ENCODE data around the gene ENTPD1.
"Not testable (repeated sequence)": the region's sequence is repeated elsewhere in the genome, so short reads cannot be mapped to it uniquely, and the experiment has no call there.

The ENTPD1 gene, protein sequence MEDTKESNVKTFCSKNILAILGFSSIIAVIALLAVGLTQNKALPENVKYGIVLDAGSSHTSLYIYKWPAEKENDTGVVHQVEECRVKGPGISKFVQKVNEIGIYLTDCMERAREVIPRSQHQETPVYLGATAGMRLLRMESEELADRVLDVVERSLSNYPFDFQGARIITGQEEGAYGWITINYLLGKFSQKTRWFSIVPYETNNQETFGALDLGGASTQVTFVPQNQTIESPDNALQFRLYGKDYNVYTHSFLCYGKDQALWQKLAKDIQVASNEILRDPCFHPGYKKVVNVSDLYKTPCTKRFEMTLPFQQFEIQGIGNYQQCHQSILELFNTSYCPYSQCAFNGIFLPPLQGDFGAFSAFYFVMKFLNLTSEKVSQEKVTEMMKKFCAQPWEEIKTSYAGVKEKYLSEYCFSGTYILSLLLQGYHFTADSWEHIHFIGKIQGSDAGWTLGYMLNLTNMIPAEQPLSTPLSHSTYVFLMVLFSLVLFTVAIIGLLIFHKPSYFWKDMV

GRCh38 chr10:95756041-95756761, at the start of gene ENTPD1:
TSS of gene ENTPD1 (plus strand) at chr10:95756163. CDS start at chr10:95756240, 77 bp downstream.
- no peak for DNase-seq (ENCODE audit: low read depth in 2 of 2)

- DNase-seq (ENCODE audit: low read depth in 2 of 2): no peak
Measured at GRCh38 chr10:95706573-95706972, 49.4 kb upstream of the ENTPD1 start.

- no peak for DNase-seq (ENCODE audit: low read depth in 2 of 2)
Measured at GRCh38 chr10:95706990-95707389, 49.0 kb upstream of the ENTPD1 start.

DNA sequence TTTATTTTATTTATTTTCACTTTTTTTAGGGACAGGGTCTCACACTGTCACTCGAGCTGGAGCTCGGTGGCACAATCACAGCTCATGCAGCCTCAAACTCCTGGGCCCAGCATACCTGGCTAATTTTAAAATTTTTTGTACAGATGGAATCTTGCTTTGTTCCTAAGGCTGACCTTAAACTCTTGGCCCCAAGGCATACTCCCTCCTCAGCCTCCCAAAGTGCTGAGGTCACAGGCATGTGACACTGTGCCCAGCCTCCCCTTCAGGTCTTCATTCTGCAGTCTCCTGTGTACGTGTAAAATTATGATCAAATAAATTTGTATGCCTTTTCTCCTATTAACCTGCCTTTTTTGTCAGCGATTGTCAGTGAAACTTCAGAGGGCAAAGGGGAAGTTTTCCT, 44.5 kb upstream of the ENTPD1 start:
- DNase-seq (ENCODE audit: low read depth in 2 of 2): no peak

- DNase-seq (ENCODE audit: low read depth in 2 of 2): no peak
Measured at GRCh38 chr10:95716466-95716865, 39.5 kb upstream of the ENTPD1 start.

DNA sequence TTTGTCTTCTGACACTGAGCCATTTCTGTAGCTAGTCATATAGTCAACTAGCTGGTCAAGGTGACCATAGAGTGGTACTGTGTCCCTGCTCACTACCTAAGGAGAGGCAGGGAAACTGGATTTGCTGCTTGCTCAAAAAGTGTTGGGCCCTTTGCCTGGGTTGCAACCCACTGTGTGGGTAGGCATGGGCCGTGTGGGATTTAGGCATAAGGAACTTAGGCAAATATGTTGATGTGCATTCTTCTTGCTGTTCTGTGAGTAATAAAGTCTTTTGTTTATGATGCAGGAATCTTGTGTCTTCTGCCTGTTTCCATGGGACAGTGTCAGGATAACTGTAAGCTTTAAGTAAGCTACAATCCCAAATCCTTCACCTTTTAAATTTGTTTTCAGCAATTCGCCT, 39.1 kb upstream of the ENTPD1 start:
- no peak for DNase-seq (ENCODE audit: low read depth in 2 of 2)

- not testable (repeated sequence) for DNase-seq (ENCODE audit: low read depth in 2 of 2)
Measured at GRCh38 chr10:95720745-95721144, 35.2 kb upstream of the ENTPD1 start.

GRCh38 chr10:95722496-95722895, 33.5 kb upstream of the ENTPD1 start:
- DNase-seq (ENCODE audit: low read depth in 2 of 2): not testable (repeated sequence)

DNA sequence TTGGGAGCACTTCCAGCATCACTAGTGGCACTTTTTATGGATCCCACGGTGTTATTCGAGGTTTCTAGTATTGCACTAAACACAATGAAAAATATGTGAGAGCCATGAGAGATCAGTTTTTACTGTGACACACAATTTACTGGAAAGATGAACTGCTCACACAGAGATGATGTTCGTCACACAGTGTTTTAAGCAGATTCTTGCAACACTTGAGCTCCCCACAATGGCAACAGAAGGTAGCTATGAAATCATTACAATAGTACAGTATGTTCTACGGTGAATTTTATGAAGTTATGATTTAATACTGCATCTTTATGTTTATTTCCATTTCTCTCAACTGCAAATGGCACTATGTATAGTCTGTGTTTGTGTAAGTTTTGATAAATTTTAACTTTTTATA, 27.4 kb upstream of the ENTPD1 start:
- no peak for DNase-seq (ENCODE audit: low read depth in 2 of 2)

DNA sequence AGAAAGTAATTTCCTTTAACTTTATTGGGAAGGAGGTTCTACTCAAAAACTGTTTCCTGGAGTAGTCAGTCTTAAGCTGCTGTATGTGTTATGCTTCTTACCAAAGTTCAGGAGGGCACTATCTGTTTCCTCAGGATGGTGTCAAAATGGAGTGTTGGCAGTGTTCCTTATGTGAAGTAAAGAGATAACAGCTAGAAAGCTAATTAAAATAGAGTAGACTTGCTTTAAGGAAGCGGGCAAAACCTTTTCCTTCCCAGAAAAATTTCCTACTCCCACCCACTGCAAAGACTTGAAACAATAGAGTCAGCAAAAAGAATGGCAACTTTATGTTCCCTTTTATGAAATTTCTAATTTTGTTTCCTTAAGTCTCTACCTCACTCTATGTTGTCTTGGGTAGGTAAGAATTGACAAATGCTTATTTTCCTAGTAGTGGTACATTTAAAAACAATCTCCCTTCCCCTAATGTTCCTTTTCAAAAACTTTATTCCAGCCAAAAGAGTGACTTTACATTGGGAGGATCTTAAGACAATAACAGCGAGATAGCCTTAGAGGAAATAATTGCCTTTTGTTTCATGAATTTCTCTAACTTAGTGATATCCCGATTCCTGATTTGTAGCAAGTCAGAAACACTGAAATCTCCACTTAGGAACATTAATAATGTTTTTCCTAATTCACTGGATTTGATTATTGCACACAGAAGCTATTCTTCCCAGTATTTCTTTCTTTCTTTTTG, 26.5 kb upstream of the ENTPD1 start:
- no peak for DNase-seq (ENCODE audit: low read depth in 2 of 2)

- no peak for DNase-seq (ENCODE audit: low read depth in 2 of 2)
Measured at GRCh38 chr10:95730233-95730632, 25.7 kb upstream of the ENTPD1 start.

GRCh38 chr10:95732907-95733306, 23.1 kb upstream of the ENTPD1 start:
- DNase-seq (ENCODE audit: low read depth in 2 of 2): not testable (repeated sequence)

- no peak for DNase-seq (ENCODE audit: low read depth in 2 of 2)
Measured at GRCh38 chr10:95739056-95739455, 16.9 kb upstream of the ENTPD1 start.

DNA sequence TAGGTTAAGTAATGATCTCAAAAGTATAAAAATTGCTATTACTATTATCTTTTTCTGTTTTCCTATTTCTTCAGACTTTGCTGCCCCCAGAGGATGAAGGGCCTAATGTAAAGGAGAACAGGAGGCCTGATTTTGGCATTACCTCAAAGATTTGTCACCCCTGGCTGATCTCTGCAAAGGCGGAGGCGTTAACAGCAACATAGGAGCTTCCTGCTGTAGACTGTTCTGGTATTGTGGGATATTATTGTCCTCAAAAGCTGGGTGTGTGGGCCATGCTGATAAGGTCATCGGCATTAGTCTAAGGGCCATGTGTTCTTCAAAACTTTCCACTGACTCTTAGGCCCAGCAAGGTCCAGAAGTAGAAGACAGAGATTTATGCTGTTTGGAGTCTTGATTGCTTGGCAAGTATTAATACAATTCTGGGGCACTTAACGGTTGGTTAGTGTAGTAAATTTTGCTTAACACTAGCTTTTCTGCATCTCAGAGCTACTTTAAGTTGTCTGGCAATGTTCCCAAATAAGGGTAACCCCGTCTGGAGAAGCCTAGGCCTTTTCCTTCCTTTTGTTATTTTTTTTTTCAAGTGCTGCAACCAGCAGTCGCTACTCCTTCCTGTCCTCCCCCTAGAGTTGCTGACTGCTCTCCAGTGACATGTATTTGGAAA, 14.0 kb upstream of the ENTPD1 start:
- no peak for DNase-seq (ENCODE audit: low read depth in 2 of 2)

- DNase-seq (ENCODE audit: low read depth in 2 of 2): no peak
Measured at GRCh38 chr10:95742485-95742884, 13.5 kb upstream of the ENTPD1 start.

DNA sequence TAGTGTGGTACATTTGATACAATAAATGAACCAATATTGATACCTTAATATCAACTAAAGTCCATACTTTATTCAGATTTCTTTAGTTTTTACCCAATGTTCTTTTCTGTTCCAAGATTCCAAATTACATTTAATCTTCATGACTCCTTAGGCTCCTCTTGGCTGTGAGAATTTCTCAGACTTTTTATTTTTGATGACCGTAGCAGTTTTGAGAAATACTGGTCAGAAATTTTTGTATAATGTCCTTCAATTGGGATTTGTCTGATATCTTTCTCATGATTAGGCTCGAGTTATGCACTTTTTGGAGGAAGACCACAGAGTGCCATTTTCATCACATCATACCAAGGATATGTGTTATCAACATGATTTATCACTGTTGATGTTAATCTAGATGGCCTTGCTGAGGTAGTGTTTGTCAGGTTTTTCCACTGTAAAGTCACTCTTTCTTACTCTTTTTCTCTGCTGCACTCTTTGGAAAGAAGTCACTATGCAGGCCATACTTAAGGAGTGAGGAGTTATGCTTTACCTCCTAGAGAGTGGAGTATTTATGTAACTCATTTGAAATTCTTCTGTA, 12.9 kb upstream of the ENTPD1 start:
- no peak for DNase-seq (ENCODE audit: low read depth in 2 of 2)

DNA sequence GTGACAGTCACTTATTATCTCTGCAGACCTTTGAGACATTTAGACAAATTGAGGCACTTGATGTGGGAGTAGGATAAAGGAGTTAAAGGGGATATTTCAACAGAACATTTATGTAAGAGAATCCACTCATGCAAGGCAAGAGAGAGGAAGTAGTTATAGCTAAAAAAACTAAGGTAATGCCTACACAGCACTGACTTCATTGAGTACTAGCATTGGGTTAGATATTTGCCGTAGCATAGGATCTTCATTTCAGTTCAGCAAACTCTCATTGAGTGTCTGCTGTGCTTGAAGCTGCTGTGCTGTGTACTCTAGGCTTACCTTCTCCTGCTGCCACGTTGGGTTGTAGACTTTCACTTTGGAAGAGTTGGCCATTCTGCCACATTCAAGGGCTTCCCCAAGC, 10.5 kb upstream of the ENTPD1 start:
- DNase-seq (ENCODE audit: low read depth in 2 of 2): no peak

DNA sequence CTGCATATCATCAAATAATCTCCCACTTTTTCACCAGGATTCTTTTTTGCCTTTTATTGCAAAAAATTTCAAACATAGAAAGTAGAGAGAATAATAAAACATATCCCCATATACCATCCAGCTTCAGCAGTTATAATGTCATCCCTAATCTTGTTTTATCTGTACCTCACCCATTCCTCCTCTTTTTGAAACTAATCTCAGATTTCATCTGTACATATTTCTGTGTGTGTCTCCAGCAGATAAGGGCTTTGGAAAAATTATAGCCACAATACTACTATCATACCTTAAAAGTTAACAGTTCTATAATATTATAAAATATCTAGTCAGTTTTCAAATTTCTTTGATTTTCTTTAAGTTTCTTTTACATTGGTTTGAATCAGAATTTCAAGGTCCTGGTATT, 7.6 kb upstream of the ENTPD1 start:
- no peak for DNase-seq (ENCODE audit: low read depth in 2 of 2)

DNA sequence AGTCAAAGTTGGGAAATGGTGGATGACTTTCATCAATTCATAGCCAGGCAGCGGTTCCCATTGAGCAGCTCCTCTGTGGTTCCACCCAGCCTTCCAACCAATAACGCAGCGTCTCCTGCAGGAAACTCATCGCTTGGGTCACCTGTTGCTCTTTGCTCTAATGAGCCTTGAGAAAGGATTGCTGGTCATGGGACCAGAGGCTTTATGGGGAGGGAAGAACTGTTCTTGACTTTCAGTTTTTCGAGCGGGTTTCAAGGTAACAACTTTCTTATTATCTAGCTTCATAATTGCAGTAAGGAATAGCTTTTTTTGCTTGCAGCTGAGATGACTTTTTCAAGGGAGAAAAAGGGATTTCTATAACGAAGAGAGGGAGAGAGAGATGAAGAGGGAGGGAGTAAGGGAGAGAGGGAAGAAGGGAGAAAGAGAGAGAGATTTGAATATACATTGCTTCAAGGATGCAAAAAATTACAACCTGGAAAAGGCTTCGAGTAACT, 405 bp upstream of the ENTPD1 start:
- DNase-seq (ENCODE audit: low read depth in 2 of 2): no peak

GRCh38 chr10:95756809-95757684, 1.1 kb downstream of the ENTPD1 start:
- DNase-seq (ENCODE audit: low read depth in 2 of 2): no peak

Data from stimulated activated CD4-positive, alpha-beta T cell treated with anti-CD3 and anti-CD28 coated beads, Interleukin-4, amount 100 ng/mL, for 48 hours (primary cell).